ENCODE data around the gene TWF2.
A peak's percentile ranks its signal among the peaks of the same experiment; 100 is the strongest.

Gene TWF2

GRCh38 chr3:52256622-52257021 is 17.7 kb upstream of the TWF2 start:
- no peak for DNase-seq

- DNase-seq, result no peak
Measured at GRCh38 chr3:52256159-52256558, 17.2 kb upstream of the TWF2 start.

GRCh38 chr3:52254608-52255007 is 15.7 kb upstream of the TWF2 start:
- no peak for DNase-seq

- DNase-seq, result peak; percentile 69
Measured at GRCh38 chr3:52253314-52254304, 14.7 kb upstream of the TWF2 start.

GRCh38 chr3:52250122-52250521 is 11.2 kb upstream of the TWF2 start:
- no peak for DNase-seq

- DNase-seq, result no peak
Measured at GRCh38 chr3:52249683-52250082, 10.7 kb upstream of the TWF2 start.

GRCh38 chr3:52248816-52249547 is 10.0 kb upstream of the TWF2 start:
- DNase-seq, result no peak

GRCh38 chr3:52248165-52248541 is 9.2 kb upstream of the TWF2 start:
- no peak for DNase-seq

- DNase-seq, result no peak
Measured at GRCh38 chr3:52247409-52248164, 8.6 kb upstream of the TWF2 start.

GRCh38 chr3:52246728-52247408 is 7.9 kb upstream of the TWF2 start:
- no peak for DNase-seq

GRCh38 chr3:52246264-52246620 is 7.3 kb upstream of the TWF2 start:
- no peak for DNase-seq

GRCh38 chr3:52245322-52246263 is 6.6 kb upstream of the TWF2 start, which contains the start of gene PPM1M:
Gene PPM1M (plus strand): TSS chr3:52245759. CDS start chr3:52245825, 66 bp downstream.
- DNase-seq, result peak; percentile 35

- DNase-seq, result no peak
Measured at GRCh38 chr3:52243791-52244628, 5.1 kb upstream of the TWF2 start.

- DNase-seq, result no peak
Measured at GRCh38 chr3:52242039-52242438, 3.1 kb upstream of the TWF2 start.

GRCh38 chr3:52240886-52241370 is 2.0 kb upstream of the TWF2 start:
- no peak for DNase-seq

GRCh38 chr3:52240059-52240885 is 1.3 kb upstream of the TWF2 start:
- DNase-seq, result no peak

GRCh38 chr3:52238193-52238760 is 681 bp downstream of the TWF2 start:
- no peak for DNase-seq

- DNase-seq, result no peak
Measured at GRCh38 chr3:52237657-52238172, 1.2 kb downstream of the TWF2 start.

Measured in effector CD8-positive, alpha-beta T cell (primary cell).